ENCODE results near the gene SSNA1.

SSNA1 gene

GRCh38 chr9:137230705-137231371, 42.4 kb downstream of the SSNA1 start, which contains the start of gene SLC34A3:
SLC34A3 (plus strand) TSS chr9:137230901; CDS start chr9:137231703, 802 bp downstream.
- Histone ChIP-seq H3K27ac (no peak within 1 kb of the TSS), H3K36me3 (ENCODE audit: insufficient read depth, low read length) (no peaks in the 10 kb centered on the region), H3K9ac (ENCODE audit: insufficient read length) (no peak within 1 kb of the TSS), H3K4me3 (no peak within 1 kb of the TSS), H3K9me3 (ENCODE audit: low read depth, low read length) (no peaks in the 10 kb centered on the region)
- TF ChIP-seq POLR2AphosphoS5 (IDR thresholded peaks at IDR 0.05; ENCODE audit: borderline replicate concordance, low read depth, low read length) (no peak), EZH2 (IDR thresholded peaks at IDR 0.05) (no peak), FOXP2 (optimal IDR thresholded peaks at IDR 0.05; ENCODE audit: control extremely low read depth, extremely low read length, insufficient read depth) (no peak)
- DNase-seq (ENCODE audit: low read depth, low spot score), result no peak

- H3K36me3 ChIP-seq (ENCODE audit: insufficient read depth, low read length), result no peaks in the 10 kb centered on the region
- no peak overlapping the region for H3K4me3 ChIP-seq
- no peak for DNase-seq (ENCODE audit: low read depth, low spot score)
- H3K9ac ChIP-seq (ENCODE audit: insufficient read length), result no peak overlapping the region
- no peak overlapping the region for H3K27ac ChIP-seq
- TF ChIP-seq POLR2AphosphoS5 (IDR thresholded peaks at IDR 0.05; ENCODE audit: borderline replicate concordance, low read depth, low read length), result no peak
- TF ChIP-seq EZH2 (IDR thresholded peaks at IDR 0.05), result no peak
- no peak for TF ChIP-seq FOXP2 (optimal IDR thresholded peaks at IDR 0.05; ENCODE audit: control extremely low read depth, extremely low read length, insufficient read depth)
- no peaks in the 10 kb centered on the region for H3K9me3 ChIP-seq (ENCODE audit: low read depth, low read length)
Observed at GRCh38 chr9:137231372-137232039, 43.0 kb downstream of the SSNA1 start.

- no peak for DNase-seq (ENCODE audit: low read depth, low spot score)
- no peak for TF ChIP-seq FOXP2 (optimal IDR thresholded peaks at IDR 0.05; ENCODE audit: control extremely low read depth, extremely low read length, insufficient read depth)
- no peak for TF ChIP-seq POLR2AphosphoS5 (IDR thresholded peaks at IDR 0.05; ENCODE audit: borderline replicate concordance, low read depth, low read length)
- no peak for TF ChIP-seq EZH2 (IDR thresholded peaks at IDR 0.05)
- H3K9ac ChIP-seq (ENCODE audit: insufficient read length), result no peak overlapping the region
- no peaks in the 10 kb centered on the region for H3K9me3 ChIP-seq (ENCODE audit: low read depth, low read length)
- no peak overlapping the region for H3K4me3 ChIP-seq
- H3K36me3 ChIP-seq (ENCODE audit: insufficient read depth, low read length), result no peaks in the 10 kb centered on the region
- no peak overlapping the region for H3K27ac ChIP-seq
Observed at GRCh38 chr9:137232101-137232500, 43.6 kb downstream of the SSNA1 start.

GRCh38 chr9:137232510-137232909, 44.0 kb downstream of the SSNA1 start:
- no peaks in the 10 kb centered on the region for H3K9me3 ChIP-seq (ENCODE audit: low read depth, low read length)
- H3K36me3 ChIP-seq (ENCODE audit: insufficient read depth, low read length), result no peaks in the 10 kb centered on the region
- H3K9ac ChIP-seq (ENCODE audit: insufficient read length), result no peak overlapping the region
- no peak overlapping the region for H3K27ac ChIP-seq
- no peak overlapping the region for H3K4me3 ChIP-seq
- no peak for TF ChIP-seq POLR2AphosphoS5 (IDR thresholded peaks at IDR 0.05; ENCODE audit: borderline replicate concordance, low read depth, low read length)
- TF ChIP-seq EZH2 (IDR thresholded peaks at IDR 0.05), result no peak
- no peak for TF ChIP-seq FOXP2 (optimal IDR thresholded peaks at IDR 0.05; ENCODE audit: control extremely low read depth, extremely low read length, insufficient read depth)
- no peak for DNase-seq (ENCODE audit: low read depth, low spot score)

GRCh38 chr9:137233143-137233980, 44.9 kb downstream of the SSNA1 start:
- Histone ChIP-seq H3K36me3 (ENCODE audit: insufficient read depth, low read length) (no peaks in the 10 kb centered on the region), H3K4me3 (no peak overlapping the region), H3K27ac (no peak overlapping the region), H3K9ac (ENCODE audit: insufficient read length) (no peak overlapping the region), H3K9me3 (ENCODE audit: low read depth, low read length) (no peaks in the 10 kb centered on the region)
- TF ChIP-seq EZH2 (IDR thresholded peaks at IDR 0.05) (no peak), FOXP2 (optimal IDR thresholded peaks at IDR 0.05; ENCODE audit: control extremely low read depth, extremely low read length, insufficient read depth) (no peak), POLR2AphosphoS5 (IDR thresholded peaks at IDR 0.05; ENCODE audit: borderline replicate concordance, low read depth, low read length) (no peak)
- no peak for DNase-seq (ENCODE audit: low read depth, low spot score)

GRCh38 chr9:137234055-137234697, 45.7 kb downstream of the SSNA1 start:
- no peak overlapping the region for H3K27ac ChIP-seq
- no peaks in the 10 kb centered on the region for H3K9me3 ChIP-seq (ENCODE audit: low read depth, low read length)
- no peak for TF ChIP-seq EZH2 (IDR thresholded peaks at IDR 0.05)
- no peak for TF ChIP-seq FOXP2 (optimal IDR thresholded peaks at IDR 0.05; ENCODE audit: control extremely low read depth, extremely low read length, insufficient read depth)
- no peak for TF ChIP-seq POLR2AphosphoS5 (IDR thresholded peaks at IDR 0.05; ENCODE audit: borderline replicate concordance, low read depth, low read length)
- H3K36me3 ChIP-seq (ENCODE audit: insufficient read depth, low read length), result no peaks in the 10 kb centered on the region
- no peak overlapping the region for H3K4me3 ChIP-seq
- no peak for DNase-seq (ENCODE audit: low read depth, low spot score)
- H3K9ac ChIP-seq (ENCODE audit: insufficient read length), result no peak overlapping the region

- DNase-seq (ENCODE audit: low read depth, low spot score), result no peak
- no peak overlapping the region for H3K9ac ChIP-seq (ENCODE audit: insufficient read length)
- H3K9me3 ChIP-seq (ENCODE audit: low read depth, low read length), result no peaks in the 10 kb centered on the region
- no peak overlapping the region for H3K4me3 ChIP-seq
- H3K36me3 ChIP-seq (ENCODE audit: insufficient read depth, low read length), result no peaks in the 10 kb centered on the region
- TF ChIP-seq FOXP2 (optimal IDR thresholded peaks at IDR 0.05; ENCODE audit: control extremely low read depth, extremely low read length, insufficient read depth) (no peak), EZH2 (IDR thresholded peaks at IDR 0.05) (no peak), POLR2AphosphoS5 (IDR thresholded peaks at IDR 0.05; ENCODE audit: borderline replicate concordance, low read depth, low read length) (no peak)
- H3K27ac ChIP-seq, result no peak overlapping the region
Observed at GRCh38 chr9:137234758-137235423, 46.4 kb downstream of the SSNA1 start.
